ENCODE results near the gene SCLT1. TPM values are rescaled to one million over a fixed set of nuclear protein-coding genes. Genes with fewer than 3 reads are reported as not detected.

SCLT1 gene
- total RNA-seq, 1 experiment from 2014 or later, result 11.3 TPM

GRCh38 chr4:128841402-128841801, 251.9 kb downstream of the SCLT1 start:
- no peak overlapping the region for H2BK5ac ChIP-seq (ENCODE audit: insufficient read length, low read length)
- no peak overlapping the region for H2BK120ac ChIP-seq (ENCODE audit: low read depth, low read length, poor library complexity, severe bottlenecking)
- H3T11ph ChIP-seq (ENCODE audit: low read length), result no peak overlapping the region
- H4K91ac ChIP-seq (ENCODE audit: insufficient read length, low read depth, low read length), result no peak overlapping the region
- peaks cover 64 to 67% of the 10 kb centered on the region in 2 experiments for H3K4me1 Mint-ChIP-seq
- no peak overlapping the region for H4K8ac ChIP-seq (replicated peaks; ENCODE audit: insufficient read length, low read depth, low read length)
- H3K27ac ChIP-seq (ENCODE audit: insufficient read length, low read depth, low read length), result no peak overlapping the region
- H3K9me3 Mint-ChIP-seq, result no peaks in the 10 kb centered on the region
- H3K79me1 ChIP-seq (ENCODE audit: insufficient read depth, low read depth, low read length, poor library complexity, severe bottlenecking), result peaks cover 6% of the 10 kb centered on the region
- no peak for DNase-seq
- no peak overlapping the region for H4K5ac ChIP-seq (ENCODE audit: insufficient read length, low read depth, low read length)
- no peaks in the 10 kb centered on the region for H3K27me3 Mint-ChIP-seq (ENCODE audit: low read depth)
- no peak overlapping the region for H3K4me2 ChIP-seq (ENCODE audit: insufficient read depth, insufficient read length, low read length)
- peaks cover 72% of the 10 kb centered on the region for H3K79me2 ChIP-seq (ENCODE audit: insufficient read depth, low read length)
- WGBS (ENCODE audit: extremely low coverage, insufficient read length, low lambda C conversion rate), result no CpG with 5 or more reads among the region's 2 CpGs
- no peak overlapping the region for H2AFZ ChIP-seq (ENCODE audit: low read length)
- no peaks in the 10 kb centered on the region for H4K20me1 ChIP-seq (ENCODE audit: control insufficient read depth, insufficient read depth, insufficient read length)
- no peak overlapping the region for H2AK5ac ChIP-seq (ENCODE audit: insufficient read length, low read length)
- no peak overlapping the region for H3K18ac ChIP-seq (ENCODE audit: insufficient read length, low read depth, low read length)
- no peak overlapping the region for H3K9ac ChIP-seq (ENCODE audit: extremely low read depth, insufficient read length, low read length)
- peaks cover 10% of the 10 kb centered on the region for H3K4me1 ChIP-seq (ENCODE audit: insufficient read depth, low read length)
- TF ChIP-seq CTCF (conservative IDR thresholded peaks at IDR 0.05), result no peak
- H3K4me3 Mint-ChIP-seq, result no peak overlapping the region
- no peak overlapping the region for H3K56ac ChIP-seq (ENCODE audit: insufficient read length, low read depth, low read length)
- no peak overlapping the region for H2BK15ac ChIP-seq (ENCODE audit: low read depth, low read length)
- H3K14ac ChIP-seq (ENCODE audit: insufficient read depth, low read length), result no peak overlapping the region
- no peaks in the 10 kb centered on the region for H3K27me3 ChIP-seq (ENCODE audit: insufficient read depth, low read length)
- H3K23me2 ChIP-seq (ENCODE audit: insufficient read length, low read depth, low read length, poor library complexity, severe bottlenecking), result no peaks in the 10 kb centered on the region
- H3K4ac ChIP-seq (ENCODE audit: low read depth, low read length), result no peak overlapping the region
- H3K9me3 ChIP-seq (ENCODE audit: control insufficient read depth, low read depth, low read length), result no peaks in the 10 kb centered on the region
- no peak overlapping the region for H2BK12ac ChIP-seq (ENCODE audit: insufficient read length, low read depth, low read length)
- H3K36me3 Mint-ChIP-seq (ENCODE audit: insufficient read depth in 1 of 3, low read depth in 3 of 3), result peaks cover 55 to 91% (median 85%) of the 10 kb centered on the region in 3 experiments
- H3K27ac Mint-ChIP-seq, result peak overlapping the region; percentile 4 to 72 (median 62); a peak in 4 of 7 replicates
- H3K23ac ChIP-seq (ENCODE audit: insufficient read length, low read depth, low read length), result no peak overlapping the region
- no peak overlapping the region for H2BK20ac ChIP-seq (ENCODE audit: low read depth, low read length, poor library complexity, severe bottlenecking)
